CD4-positive, CD25-positive, alpha-beta regulatory T cell (primary cell): ENCODE results near the gene TPT1. TPM values are rescaled to one million over a fixed set of nuclear protein-coding genes. Genes with fewer than 3 reads are reported as not detected.
"Not testable (repeated sequence)": the region's sequence is repeated elsewhere in the genome, so short reads cannot be mapped to it uniquely, and the experiment has no call there.

Experiments
- ATAC-seq, 2 donors: fragments of 150-1000 bp; cut with Tn5 transposase; one replicate each; pipeline ENCODE4 v1.10.0; 2021; ENCODE audit warnings: low read depth in 2 of 2, moderate number of reproducible peaks in 2 of 2, moderate library complexity in 1 of 2
- DNase-seq, 3 donors: peaks; one replicate each; pipeline versions ENCODE4 v3.0.0 to v3.0.0-alpha.2; 2012 to 2022; ENCODE audit warnings: mixed read lengths in 1 of 3
- H3K27ac ChIP-seq: one replicate; pipeline ENCODE4 v1.7.0; 2013; ENCODE audit warnings: mild to moderate bottlenecking, low read length; ENCODE audit not compliant: insufficient read depth, poor library complexity, severe bottlenecking
- H3K27me3 ChIP-seq: one replicate; pipeline ENCODE4 v1.7.0; 2013; ENCODE audit warnings: low read length; ENCODE audit not compliant: control insufficient read depth, insufficient read depth
- H3K36me3 ChIP-seq: one replicate; pipeline ENCODE4 v1.7.0; 2013; ENCODE audit warnings: mild to moderate bottlenecking, low read length, moderate library complexity; ENCODE audit not compliant: control insufficient read depth, insufficient read depth
- H3K4me1 ChIP-seq: 2 replicates; pipeline ENCODE4 v1.7.0; 2013; ENCODE audit warnings: mild to moderate bottlenecking, low read length; ENCODE audit not compliant: insufficient read depth, control insufficient read depth, poor library complexity, severe bottlenecking
- H3K4me3 ChIP-seq: one replicate; pipeline ENCODE4 v1.7.0; 2013; ENCODE audit warnings: low read depth, mild to moderate bottlenecking, low read length, moderate library complexity
- H3K9me3 ChIP-seq, 2 experiments: 1 replicate in 1 of 2; 2 replicates in 1 of 2; pipeline ENCODE4 v1.7.0; 2013; ENCODE audit warnings: low read length in 2 of 2, mild to moderate bottlenecking in 1 of 2, moderate library complexity in 1 of 2; ENCODE audit not compliant: control insufficient read depth in 2 of 2
- H3K27ac Mint-ChIP-seq, 3 donors: one replicate each; pipeline ENCODE4 v1.8.0; 2020 to 2022; ENCODE audit warnings: mild to moderate bottlenecking in 3 of 3, mixed read lengths in 3 of 3, moderate library complexity in 2 of 3
- H3K27me3 Mint-ChIP-seq: one replicate; pipeline ENCODE4 v1.8.0; 2022; ENCODE audit warnings: mild to moderate bottlenecking, mixed read lengths
- H3K36me3 Mint-ChIP-seq: one replicate; pipeline ENCODE4 v1.8.0; 2020; ENCODE audit warnings: mixed read lengths
- H3K4me1 Mint-ChIP-seq, 4 donors: one replicate each; pipeline ENCODE4 v1.8.0; 2020 to 2022; ENCODE audit warnings: mixed read lengths in 4 of 4, mild to moderate bottlenecking in 1 of 4
- H3K4me3 Mint-ChIP-seq, 4 donors: one replicate each; pipeline ENCODE4 v1.8.0; 2020 to 2022; ENCODE audit warnings: mild to moderate bottlenecking in 4 of 4, mixed read lengths in 4 of 4, moderate library complexity in 3 of 4
- H3K9me3 Mint-ChIP-seq, 7 donors: one replicate each; pipeline ENCODE4 v1.8.0; 2020 to 2022; ENCODE audit warnings: mixed read lengths in 7 of 7, mild to moderate bottlenecking in 3 of 7, moderate library complexity in 2 of 7
- polyA plus RNA-seq, 4 donors: library from polyadenylated mRNA; unstranded; fragments of 300-500 nt; fragmentation: Illumina TruSeq; gene quantifications; one replicate each; pipeline ENCODE4 v1.2.3, GENCODE V29; 2021
- total RNA-seq: library from RNA; stranded (reverse); gene quantifications from one replicate; pipeline ENCODE4 v1.2.3, GENCODE V29; 2022

TPT1 gene
- total RNA-seq (5,591 TPM), polyA plus RNA-seq (1,000 to 10,000 TPM; 2,708 to 4,074 (median 3,846) TPM)

GRCh38 chr13:45341034-45341798 lies at the start of gene TPT1:
Gene TPT1 (minus strand): TSS chr13:45341183. CDS start chr13:45341069, 114 bp downstream.
- Mint-ChIP-seq H3K4me1 (peaks cover 25 to 67% (median 46%) of the 10 kb centered on the region in 4 donors), H3K9me3 (peaks cover 0 to 2% (median 0%) of the 10 kb centered on the region in 7 donors), H3K36me3 (peaks cover 40% of the 10 kb centered on the region), H3K4me3 (peak within 1 kb of the TSS; percentile 93 to 100 (median 98)), H3K27ac (peak within 1 kb of the TSS; percentile 99 to 100 (median 99)), H3K27me3 (peaks cover 18% of the 10 kb centered on the region)
- Histone ChIP-seq H3K9me3 (no peaks in the 10 kb centered on the region), H3K27ac (peak within 1 kb of the TSS; percentile 100), H3K4me1 (peaks cover 53% of the 10 kb centered on the region), H3K4me3 (peak within 1 kb of the TSS; percentile 93), H3K36me3 (peaks cover 46% of the 10 kb centered on the region), H3K27me3 (no peaks in the 10 kb centered on the region)
- DNase-seq (peak; percentile 99 to 100 (median 99)), ATAC-seq (peak; percentile 86 to 90)

- H3K9me3 ChIP-seq, H3K4me1 ChIP-seq, ATAC-seq, H3K27ac ChIP-seq, H3K27me3 ChIP-seq, H3K36me3 ChIP-seq, H3K27me3 Mint-ChIP-seq, H3K4me3 ChIP-seq, DNase-seq, H3K9me3 Mint-ChIP-seq, H3K4me3 Mint-ChIP-seq: not testable (repeated sequence)
- Mint-ChIP-seq H3K36me3 (peaks cover 33% of the 10 kb centered on the region), H3K27ac (peak overlapping the region in 1 of 3 donors; percentile 1), H3K4me1 (peaks cover 6 to 14% (median 8%) of the 10 kb centered on the region in 4 donors)
Observed at GRCh38 chr13:45390348-45390747, 49.4 kb upstream of the TPT1 start.

GRCh38 chr13:45388664-45389063 lies 47.7 kb upstream of the TPT1 start:
- peaks cover 22% of the 10 kb centered on the region for H3K36me3 ChIP-seq
- no peaks in the 10 kb centered on the region for H3K27me3 ChIP-seq
- Mint-ChIP-seq H3K36me3 (peaks cover 41% of the 10 kb centered on the region), H3K4me3 (no peak overlapping the region), H3K27ac (no peak overlapping the region), H3K27me3 (no peaks in the 10 kb centered on the region), H3K9me3 (no peaks in the 10 kb centered on the region), H3K4me1 (no peaks in the 10 kb centered on the region)
- ATAC-seq (no peak), DNase-seq (no peak)
- H3K27ac ChIP-seq, result no peak overlapping the region
- no peak overlapping the region for H3K4me3 ChIP-seq
- no peaks in the 10 kb centered on the region for H3K4me1 ChIP-seq
- H3K9me3 ChIP-seq, result no peaks in the 10 kb centered on the region

- H3K4me3 Mint-ChIP-seq, ATAC-seq: not testable (repeated sequence)
- H3K36me3 Mint-ChIP-seq, result peaks cover 36% of the 10 kb centered on the region
Observed at GRCh38 chr13:45386892-45387575, 46.1 kb upstream of the TPT1 start.

GRCh38 chr13:45385907-45386553 lies 45.0 kb upstream of the TPT1 start:
- peaks cover 33% of the 10 kb centered on the region for H3K36me3 Mint-ChIP-seq
- ATAC-seq (no peak), DNase-seq (no peak)
- H3K9me3 Mint-ChIP-seq, result no peaks in the 10 kb centered on the region
- Histone ChIP-seq H3K9me3 (no peaks in the 10 kb centered on the region), H3K27me3 (no peaks in the 10 kb centered on the region), H3K4me1 (no peaks in the 10 kb centered on the region), H3K4me3 (no peak overlapping the region), H3K27ac (no peak overlapping the region), H3K36me3 (peaks cover 13% of the 10 kb centered on the region)
- H3K27me3 Mint-ChIP-seq, result no peaks in the 10 kb centered on the region
- H3K27ac Mint-ChIP-seq, result no peak overlapping the region
- no peak overlapping the region for H3K4me3 Mint-ChIP-seq
- H3K4me1 Mint-ChIP-seq, result no peaks in the 10 kb centered on the region

More at GRCh38 chr13:45386892-45387575, 46.1 kb upstream of the TPT1 start:
- not testable (repeated sequence) for H3K4me3 ChIP-seq, DNase-seq, H3K27me3 Mint-ChIP-seq, H3K27ac ChIP-seq, H3K9me3 ChIP-seq, H3K4me1 ChIP-seq, H3K27me3 ChIP-seq, H3K9me3 Mint-ChIP-seq, H3K4me1 Mint-ChIP-seq, H3K27ac Mint-ChIP-seq
- H3K36me3 ChIP-seq, result peaks cover 14% of the 10 kb centered on the region

- DNase-seq, result no peak
- H3K36me3 Mint-ChIP-seq, result peaks cover 26% of the 10 kb centered on the region
- H3K27ac Mint-ChIP-seq, result no peak overlapping the region
Observed at GRCh38 chr13:45385320-45385719, 44.3 kb upstream of the TPT1 start.

GRCh38 chr13:45384474-45385174 lies 43.6 kb upstream of the TPT1 start:
- Mint-ChIP-seq H3K27me3 (no peaks in the 10 kb centered on the region), H3K4me3 (no peak overlapping the region), H3K9me3 (no peaks in the 10 kb centered on the region), H3K27ac (no peak overlapping the region), H3K4me1 (no peaks in the 10 kb centered on the region), H3K36me3 (peaks cover 24% of the 10 kb centered on the region)
- Histone ChIP-seq H3K4me3 (no peak overlapping the region), H3K9me3 (no peaks in the 10 kb centered on the region), H3K36me3 (peaks cover 13% of the 10 kb centered on the region), H3K4me1 (no peaks in the 10 kb centered on the region), H3K27ac (no peak overlapping the region), H3K27me3 (no peaks in the 10 kb centered on the region)
- no peak for DNase-seq
- no peak for ATAC-seq

More at GRCh38 chr13:45385320-45385719, 44.3 kb upstream of the TPT1 start:
- no peak for ATAC-seq
- Histone ChIP-seq H3K9me3 (no peaks in the 10 kb centered on the region), H3K4me3 (no peak overlapping the region), H3K27me3 (no peaks in the 10 kb centered on the region), H3K36me3 (peaks cover 13% of the 10 kb centered on the region), H3K27ac (no peak overlapping the region), H3K4me1 (no peaks in the 10 kb centered on the region)
- Mint-ChIP-seq H3K9me3 (no peaks in the 10 kb centered on the region), H3K27me3 (no peaks in the 10 kb centered on the region), H3K4me1 (no peaks in the 10 kb centered on the region), H3K4me3 (no peak overlapping the region)
